H1 (cell line): ENCODE measurements around the gene ZNF592. TPM values are rescaled to one million over a fixed set of nuclear protein-coding genes. Genes with fewer than 3 reads are reported as not detected.

ENCODE experiments used
- CTCF ChIA-PET: fragments of 300-600 bp; sonication (Branson Sonifier 250); formaldehyde crosslinking; loops from one replicate; lab custom pipeline; 2021; ENCODE audit not compliant: partially characterized antibody; lab: Charles Lee
- POLR2A ChIA-PET: fragments of 300-600 bp; sonication (Branson Sonifier 250); formaldehyde crosslinking; loops from one replicate; lab custom pipeline; 2021; ENCODE audit warnings: inconsistent platforms; ENCODE audit not compliant: partially characterized antibody; lab: Charles Lee
- DNase-seq, 2 experiments: peaks; one replicate each; pipeline versions ENCODE4 v3.0.0 to v3.0.0-alpha.2; 2010 to 2022; ENCODE audit warnings: low spot score in 2 of 2, low read depth in 1 of 2, mixed read lengths in 1 of 2
- FAIRE-seq: peaks from 2 replicates; lab custom pipeline; 2011; peaks lifted over from hg19 to GRCh38; lab: Jason Lieb, UNC
- H2AFZ ChIP-seq: 2 replicates; pipeline ENCODE4 v1.8.1; 2012; ENCODE audit warnings: low read length, inconsistent platforms
- H2AK5ac ChIP-seq: 2 replicates; pipeline ENCODE4 v1.6.1; 2013; ENCODE audit warnings: low read depth, low read length
- H2BK120ac ChIP-seq: replicated peaks from 2 replicates; pipeline ENCODE3; 2013; ENCODE audit warnings: low read depth, low read length, inconsistent platforms
- H2BK12ac ChIP-seq: 2 replicates; pipeline ENCODE4 v1.6.1; 2013; ENCODE audit warnings: low read depth, low read length
- H2BK15ac ChIP-seq: 2 replicates; pipeline ENCODE4 v1.6.1; 2013; ENCODE audit warnings: low read length
- H2BK20ac ChIP-seq: 2 replicates; pipeline ENCODE4 v1.6.1; 2013; ENCODE audit warnings: low read length
- H2BK5ac ChIP-seq: 2 replicates; pipeline ENCODE4 v1.6.1; 2013; ENCODE audit warnings: low read depth, low read length
- H3K14ac ChIP-seq: 2 replicates; pipeline ENCODE4 v1.6.1; 2013; ENCODE audit warnings: inconsistent platforms; ENCODE audit not compliant: insufficient read length
- H3K18ac ChIP-seq: 2 replicates; pipeline ENCODE4 v1.6.1; 2013; ENCODE audit warnings: low read length; ENCODE audit errors: extremely low read depth
- H3K23ac ChIP-seq: 2 replicates; pipeline ENCODE4 v1.6.1; 2013; ENCODE audit warnings: inconsistent platforms; ENCODE audit not compliant: insufficient read length
- H3K23me2 ChIP-seq: 2 replicates; pipeline ENCODE4 v1.6.1; 2013; ENCODE audit warnings: low read depth, low read length
- H3K27ac ChIP-seq: 2 replicates; pipeline ENCODE4 v1.6.1; 2011; ENCODE audit warnings: low read depth, low read length, inconsistent platforms
- H3K27me3 ChIP-seq, 4 experiments: replicated peaks in 1 of 4; 1 replicate in 1 of 4; 2 replicates in 3 of 4; pipeline versions ENCODE4 v1.6.1 to v1.8.1; 2011 to 2013; ENCODE audit warnings: low read length in 3 of 4, mild to moderate bottlenecking in 3 of 4, inconsistent platforms in 2 of 4, mixed read lengths in 2 of 4, moderate library complexity in 1 of 4; ENCODE audit not compliant: control insufficient read depth in 3 of 4, insufficient read depth in 3 of 4; ENCODE audit errors: extremely low read depth in 1 of 4
- H3K36me3 ChIP-seq, 4 experiments: 2 replicates each; pipeline versions ENCODE4 v1.6.1 to v1.8.1; 2011 to 2013; ENCODE audit warnings: mild to moderate bottlenecking in 4 of 4, low read length in 3 of 4, moderate library complexity in 2 of 4, control low read depth in 1 of 4, inconsistent platforms in 1 of 4; ENCODE audit not compliant: insufficient read depth in 4 of 4, control insufficient read depth in 2 of 4
- H3K4ac ChIP-seq: replicated peaks from 2 replicates; pipeline ENCODE3; 2013; ENCODE audit warnings: low read length, low read depth, mixed read lengths, inconsistent platforms; ENCODE audit not compliant: insufficient read length
- H3K4me1 ChIP-seq, 4 experiments: replicated peaks in 1 of 4; 1 replicate in 1 of 4; 2 replicates in 3 of 4; pipeline versions ENCODE4 v1.6.1 to v1.8.1; 2011 to 2013; ENCODE audit warnings: low read length in 3 of 4, inconsistent platforms in 2 of 4, mixed read lengths in 1 of 4; ENCODE audit not compliant: insufficient read depth in 4 of 4, control insufficient read depth in 3 of 4
- H3K4me2 ChIP-seq, 2 experiments: 2 replicates each; pipeline versions ENCODE4 v1.6.1 to v1.8.1; 2011 to 2013; ENCODE audit warnings: low read depth in 2 of 2, low read length in 2 of 2, control low read depth in 1 of 2, inconsistent platforms in 1 of 2, mild to moderate bottlenecking in 1 of 2; ENCODE audit not compliant: insufficient read depth in 1 of 2
- H3K4me3 ChIP-seq, 4 experiments: fragments of 200-600, 300-600 bp in 1 of 4; sonication (generic), shearing (Covaris generic), sonication (Bioruptor Twin) in 1 of 4; 2 replicates each; pipeline versions ENCODE4 v1.5.1 to v1.8.1; 2011 to 2016; ENCODE audit warnings: low read length in 4 of 4, low read depth in 3 of 4, control low read depth in 2 of 4, inconsistent platforms in 2 of 4, mild to moderate bottlenecking in 2 of 4, mixed read lengths in 1 of 4, moderate library complexity in 1 of 4; ENCODE audit not compliant: insufficient read depth in 2 of 4; ENCODE audit errors: extremely low read depth in 1 of 4
- H3K56ac ChIP-seq: replicated peaks from 2 replicates; pipeline ENCODE3; 2013; ENCODE audit warnings: low read depth, mild to moderate bottlenecking, mixed read lengths, low read length, inconsistent platforms; ENCODE audit not compliant: insufficient read length
- H3K79me1 ChIP-seq: 2 replicates; pipeline ENCODE4 v1.6.1; 2013; ENCODE audit warnings: low read depth, low read length, control low read depth
- H3K79me2 ChIP-seq, 2 experiments: 2 replicates each; pipeline versions ENCODE4 v1.6.1 to v1.8.1; 2012 to 2013; ENCODE audit warnings: low read length in 2 of 2, mild to moderate bottlenecking in 2 of 2, inconsistent platforms in 1 of 2; ENCODE audit not compliant: insufficient read depth in 2 of 2, control insufficient read depth in 1 of 2
- H3K9ac ChIP-seq, 4 experiments: replicated peaks in 1 of 4; 1 replicate in 1 of 4; 2 replicates in 3 of 4; pipeline versions ENCODE4 v1.6.1 to v1.8.1; 2011 to 2013; ENCODE audit warnings: low read depth in 3 of 4, low read length in 3 of 4, control low read depth in 2 of 4, mild to moderate bottlenecking in 2 of 4, moderate library complexity in 2 of 4, inconsistent platforms in 1 of 4; ENCODE audit errors: extremely low read depth in 1 of 4
- H3K9me3 ChIP-seq, 2 experiments: 2 replicates each; pipeline versions ENCODE4 v1.6.1 to v1.8.1; 2012 to 2013; ENCODE audit warnings: mild to moderate bottlenecking in 2 of 2, moderate library complexity in 2 of 2, control low read depth in 1 of 2, inconsistent platforms in 1 of 2, low read depth in 1 of 2, low read length in 1 of 2, mixed read lengths in 1 of 2; ENCODE audit not compliant: insufficient read depth in 2 of 2
- H4K20me1 ChIP-seq, 2 experiments: replicated peaks in 1 of 2; 2 replicates each; pipeline versions ENCODE3 to v1.8.1; 2011 to 2013; ENCODE audit warnings: inconsistent platforms in 2 of 2, low read length in 2 of 2, mild to moderate bottlenecking in 1 of 2; ENCODE audit not compliant: insufficient read depth in 2 of 2, control insufficient read depth in 1 of 2
- H4K5ac ChIP-seq: 2 replicates; pipeline ENCODE4 v1.6.1; 2013; ENCODE audit warnings: low read length, low read depth, mixed read lengths, inconsistent platforms; ENCODE audit not compliant: insufficient read length
- H4K8ac ChIP-seq: 2 replicates; pipeline ENCODE4 v1.8.0; 2013; ENCODE audit warnings: mild to moderate bottlenecking, moderate library complexity, low read length, inconsistent platforms; ENCODE audit not compliant: insufficient read depth; ENCODE audit errors: extremely low read depth
- H4K91ac ChIP-seq: replicated peaks from 2 replicates; pipeline ENCODE3; 2013; ENCODE audit warnings: low read length, mixed read lengths, inconsistent platforms; ENCODE audit not compliant: insufficient read length
- CHD1 ChIP-seq: IDR thresholded peaks from 2 replicates; pipeline ENCODE4 v1.6.1; 2012; ENCODE audit warnings: low read depth, low read length, improper control_type of control experiment
- FOSL1 ChIP-seq: IDR thresholded peaks from 2 replicates; pipeline ENCODE4 v1.6.1; 2011; ENCODE audit warnings: mild to moderate bottlenecking, low read depth, low read length, moderate library complexity; ENCODE audit not compliant: insufficient read depth
- HDAC2 ChIP-seq, 2 experiments: fragments of 300-600 bp in 1 of 2; sonication (generic) in 1 of 2; IDR thresholded peaks; 2 replicates each; pipeline ENCODE4 v1.6.1; 2011 to 2012; ENCODE audit warnings: low read depth in 2 of 2, low read length in 2 of 2, mild to moderate bottlenecking in 2 of 2, moderate library complexity in 2 of 2, borderline replicate concordance in 1 of 2, inconsistent platforms in 1 of 2
- JUND ChIP-seq: IDR thresholded peaks from 2 replicates; pipeline ENCODE4 v1.6.1; 2011; ENCODE audit warnings: mild to moderate bottlenecking, improper control_type of control experiment, low read length
- NRF1 ChIP-seq: IDR thresholded peaks from 2 replicates; pipeline ENCODE4 v1.6.1; 2011; ENCODE audit warnings: mild to moderate bottlenecking, low read depth, low read length, improper control_type of control experiment
- RBBP5 ChIP-seq: IDR thresholded peaks from 2 replicates; pipeline ENCODE4 v1.7.1; 2012; ENCODE audit warnings: low read depth, mild to moderate bottlenecking, inconsistent platforms, low read length, moderate library complexity, borderline replicate concordance
- WGBS, 2 experiments: shearing (Covaris generic) in 1 of 2; methylation state at CpG; one replicate each; pipeline versions ENCODE4 v1.1.6 to v1.1.7; 2013 to 2015; ENCODE audit warnings: low lambda C conversion rate in 2 of 2, mixed read lengths in 2 of 2, inconsistent platforms in 1 of 2, low coverage in 1 of 2, missing lambda C conversion rate in 1 of 2; ENCODE audit not compliant: insufficient replicate concordance in 2 of 2, insufficient coverage in 1 of 2, insufficient read length in 1 of 2; ENCODE audit errors: extremely low coverage in 1 of 2, missing lambda C conversion rate in 1 of 2; 5-methylcytosine and 5-hydroxymethylcytosine counted together
- polyA plus RNA-seq, 7 experiments: library from polyadenylated mRNA; depleted of rRNA in 3 of 7; stranded (reverse) in 5 of 7; unstranded in 2 of 7; fragments of >200 nt in 5 of 7; fragments of 200-250 nt in 2 of 7; gene quantifications; 1 replicate in 5 of 7; 2 replicates in 1 of 7; 4 replicates in 1 of 7; pipeline versions ENCODE4 v1.2.1 to v1.2.3, GENCODE V29; 2011 to 2013; ENCODE audit warnings: missing spikeins in 2 of 7, mixed read lengths in 2 of 7
- total RNA-seq: library from RNA; stranded (reverse); fragmentation: NEBNext Ultra II Directional; extraction: Animal tissue kit (Norgen Biotek cat#: 25700); gene quantifications from 2 replicates; pipeline ENCODE4 v1.2.1, GENCODE V29; 2021
- TF ChIP-seq, protein P1 (sequence below), 3 experiments: IDR thresholded peaks; 1 replicate in 2 of 3; 2 replicates in 1 of 3; pipeline versions ENCODE4 v1.5.1 to v1.6.1; 2011; ENCODE audit warnings: low read length in 3 of 3, mild to moderate bottlenecking in 3 of 3, inconsistent platforms in 2 of 3, low read depth in 1 of 3, moderate library complexity in 1 of 3; ENCODE audit not compliant: insufficient read depth in 1 of 3; ENCODE audit errors: control extremely low read depth in 1 of 3

The ZNF592 gene
- total and polyA plus RNA-seq, 2 of the 8 experiments (the other 6 are each of a cell fraction or from before 2014, with no cell fraction given): 14.2 to 33.0 TPM

DNA sequence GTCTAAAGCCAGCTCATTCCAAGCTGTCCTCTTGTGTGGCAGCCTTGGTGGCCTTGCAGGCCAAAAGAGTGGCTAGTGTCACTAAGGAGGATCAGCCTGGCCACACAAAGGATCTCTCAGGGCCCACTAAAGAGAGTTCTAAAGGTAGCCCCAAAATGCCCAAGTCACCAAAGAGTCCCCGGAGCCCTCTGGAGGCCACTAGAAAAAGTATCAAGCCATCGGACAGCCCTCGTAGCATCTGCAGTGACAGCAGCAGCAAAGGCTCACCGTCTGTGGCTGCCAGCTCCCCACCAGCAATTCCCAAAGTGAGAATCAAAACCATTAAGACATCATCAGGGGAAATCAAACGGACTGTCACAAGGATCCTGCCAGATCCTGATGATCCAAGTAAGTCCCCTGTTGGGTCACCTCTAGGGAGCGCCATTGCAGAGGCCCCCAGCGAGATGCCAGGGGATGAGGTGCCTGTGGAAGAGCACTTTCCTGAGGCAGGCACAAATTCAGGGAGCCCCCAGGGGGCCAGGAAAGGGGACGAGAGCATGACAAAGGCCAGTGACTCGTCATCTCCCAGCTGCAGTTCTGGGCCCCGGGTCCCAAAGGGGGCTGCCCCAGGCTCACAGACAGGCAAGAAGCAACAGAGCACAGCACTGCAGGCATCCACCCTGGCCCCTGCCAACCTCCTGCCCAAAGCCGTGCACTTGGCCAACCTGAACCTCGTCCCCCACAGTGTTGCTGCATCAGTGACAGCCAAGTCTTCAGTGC is 35.3 kb downstream of the ZNF592 start:
- ChIA-PET POLR2A (interaction anchor here (0.8 to 1.8 kb wide), 3 partner anchors 10 to 67 kb away, joined by 3 to 5 read pairs (median 4); partner anchors contain the start of gene SEC11A), CTCF (interaction anchor here (0.7 to 2.3 kb wide), 19 partner anchors 9 to 221 kb away, joined by 3 to 11 read pairs (median 4); partner anchors contain the start of genes ALPK3 and WDR73)
- H3K4me2 ChIP-seq: no peak overlapping the region
- H3K23ac ChIP-seq: no peak overlapping the region
- H3K14ac ChIP-seq: no peak overlapping the region
- H4K8ac ChIP-seq: 0 out of 2 replicates have a peak overlapping the region, but pooled peaks have one; percentile 6
- no peaks in the 10 kb centered on the region for H3K27me3 ChIP-seq
- no peak overlapping the region for H3K4me3 ChIP-seq
- H2BK12ac ChIP-seq: no peak overlapping the region
- H3K56ac ChIP-seq: no peak overlapping the region
- WGBS, 2 experiments: 70% methylated on average over 12 of the region's 12 CpGs; no CpG with 5 or more reads in 1 of the 2 experiments
- no peak overlapping the region for H3K27ac ChIP-seq
- 0 out of 2 replicates have a peak overlapping the region, but pooled peaks have one; percentile 27 for H3K18ac ChIP-seq
- no peaks in the 10 kb centered on the region for H3K23me2 ChIP-seq
- H3K9me3 ChIP-seq: no peaks in the 10 kb centered on the region
- H3K4ac ChIP-seq: no peak overlapping the region
- no peak overlapping the region for H4K91ac ChIP-seq
- no peak overlapping the region for H2BK120ac ChIP-seq
- peaks cover 6 to 24% (median 11%) of the 10 kb centered on the region in 4 experiments; a peak in 7 of 8 replicates for H3K36me3 ChIP-seq
- H4K5ac ChIP-seq: no peak overlapping the region
- H3K9ac ChIP-seq: no peak overlapping the region
- no peak overlapping the region for H2BK20ac ChIP-seq
- peak; percentile 21 to 72 for DNase-seq
- no peak overlapping the region; the same call in 1 of the 2 replicates for H2BK15ac ChIP-seq
- H4K20me1 ChIP-seq: peaks cover 0 to 11% of the 10 kb centered on the region in 2 experiments
- peaks cover 6% of the 10 kb centered on the region for H3K79me1 ChIP-seq
- no peak for FAIRE-seq
- peaks cover 0 to 31% of the 10 kb centered on the region in 2 experiments; a peak in 2 of 4 replicates for H3K79me2 ChIP-seq
- no peak overlapping the region for H2AK5ac ChIP-seq
- peaks cover 0 to 8% (median 4%) of the 10 kb centered on the region in 4 experiments; a peak in 4 of 7 replicates for H3K4me1 ChIP-seq
- H2AFZ ChIP-seq: no peak overlapping the region
- peak overlapping the region; percentile 81; the same call in 1 of the 2 replicates for H2BK5ac ChIP-seq
- TF ChIP-seq FOSL1 (no peak), HDAC2 (IDR thresholded peaks at IDR 0.05; ENCODE audit: borderline replicate concordance in 1 of 2, low read depth in 2 of 2, low read length in 2 of 2) (0 out of 4 replicates have a peak, but pooled peaks of 1 of the 2 experiments have one; percentile 30), CHD1 (no peak), RBBP5 (no peak), JUND (no peak), NRF1 (no peak)
- TF ChIP-seq, protein P1, sequence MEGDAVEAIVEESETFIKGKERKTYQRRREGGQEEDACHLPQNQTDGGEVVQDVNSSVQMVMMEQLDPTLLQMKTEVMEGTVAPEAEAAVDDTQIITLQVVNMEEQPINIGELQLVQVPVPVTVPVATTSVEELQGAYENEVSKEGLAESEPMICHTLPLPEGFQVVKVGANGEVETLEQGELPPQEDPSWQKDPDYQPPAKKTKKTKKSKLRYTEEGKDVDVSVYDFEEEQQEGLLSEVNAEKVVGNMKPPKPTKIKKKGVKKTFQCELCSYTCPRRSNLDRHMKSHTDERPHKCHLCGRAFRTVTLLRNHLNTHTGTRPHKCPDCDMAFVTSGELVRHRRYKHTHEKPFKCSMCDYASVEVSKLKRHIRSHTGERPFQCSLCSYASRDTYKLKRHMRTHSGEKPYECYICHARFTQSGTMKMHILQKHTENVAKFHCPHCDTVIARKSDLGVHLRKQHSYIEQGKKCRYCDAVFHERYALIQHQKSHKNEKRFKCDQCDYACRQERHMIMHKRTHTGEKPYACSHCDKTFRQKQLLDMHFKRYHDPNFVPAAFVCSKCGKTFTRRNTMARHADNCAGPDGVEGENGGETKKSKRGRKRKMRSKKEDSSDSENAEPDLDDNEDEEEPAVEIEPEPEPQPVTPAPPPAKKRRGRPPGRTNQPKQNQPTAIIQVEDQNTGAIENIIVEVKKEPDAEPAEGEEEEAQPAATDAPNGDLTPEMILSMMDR (IDR thresholded peaks at IDR 0.05; ENCODE audit: control extremely low read depth in 1 of 3, insufficient read depth in 1 of 3, low read depth in 1 of 3, low read length in 3 of 3): peak; percentile 36 to 54 (median 50)
